WTC11 (cell line): Measurements from ENCODE around the gene ABAT.

ENCODE experiments used
- CREB1 ChIP-seq: sonication (generic); formaldehyde crosslinking; IDR thresholded peaks from 2 replicates; pipeline ENCODE4 v1.8.0; 2023; ENCODE audit warnings: mild to moderate bottlenecking, missing genetic modification reagents
- CTCF ChIP-seq: fragments of 200-600 bp; IDR thresholded peaks from 2 replicates; pipeline ENCODE4 v1.8.0; 2022; ENCODE audit warnings: antibody characterized with exemption
- E2F4 ChIP-seq: sonication (generic); formaldehyde crosslinking; IDR thresholded peaks from 2 replicates; pipeline ENCODE4 v1.8.1; 2022; ENCODE audit warnings: low read depth, mild to moderate bottlenecking, moderate library complexity, missing genetic modification reagents, borderline replicate concordance
- ELF4 ChIP-seq: sonication (generic); formaldehyde crosslinking; IDR thresholded peaks from 2 replicates; pipeline ENCODE4 v1.8.1; 2022; ENCODE audit warnings: low read depth, mild to moderate bottlenecking, moderate library complexity, missing genetic modification reagents
- JUN ChIP-seq: sonication (generic); formaldehyde crosslinking; IDR thresholded peaks from 2 replicates; pipeline ENCODE4 v1.8.0; 2023; ENCODE audit warnings: mild to moderate bottlenecking, missing genetic modification reagents
- MAX ChIP-seq: sonication (generic); formaldehyde crosslinking; IDR thresholded peaks from 2 replicates; pipeline ENCODE4 v1.8.0; 2022; ENCODE audit warnings: mild to moderate bottlenecking, missing genetic modification reagents
- OVOL2 ChIP-seq: fragments of 250-450 bp; sonication (Bioruptor Pico); IDR thresholded peaks from 2 replicates; pipeline ENCODE4 v1.9.0; 2021; ENCODE audit warnings: mild to moderate bottlenecking, borderline replicate concordance
- TCF7 ChIP-seq: sonication (generic); formaldehyde crosslinking; IDR thresholded peaks from 2 replicates; pipeline ENCODE4 v1.8.0; 2022; ENCODE audit warnings: mild to moderate bottlenecking, low read depth, missing genetic modification reagents, moderate library complexity
- USF2 ChIP-seq: sonication (generic); formaldehyde crosslinking; IDR thresholded peaks from 2 replicates; pipeline ENCODE4 v1.8.1; 2023; ENCODE audit warnings: mild to moderate bottlenecking, missing genetic modification reagents, moderate library complexity

GRCh38 chr16:8730335-8730915 is 56.0 kb downstream of the ABAT start:
- TF ChIP-seq ELF4 (no peak), USF2 (CRISPR knock-in tag) (no peak), TCF7 (no peak), CTCF (no peak), OVOL2 (no peak), JUN (CRISPR knock-in tag) (no peak), CREB1 (CRISPR knock-in tag) (no peak), E2F4 (no peak), MAX (no peak)
